ENCODE measurements around the gene CASKIN2. TPM values are rescaled to one million over a fixed set of nuclear protein-coding genes. Genes with fewer than 3 reads are reported as not detected.
A peak's percentile ranks its signal among the peaks of the same experiment; 100 is the strongest.

The CASKIN2 gene
- 36.6 TPM for total RNA-seq
- long read RNA-seq, partial matches to known transcripts, result 29 of 31 reads
- long read RNA-seq, other reads (novel, unspliced or antisense), result 2 of 31 reads

GRCh38 chr17:75515496-75516254 lies at the start of gene CASKIN2:
Gene CASKIN2, minus strand, starts transcription at chr17:75515537. Its CDS starts 1,733 bp downstream, at chr17:75513804.
- intact Hi-C loops (cut with micrococcal nuclease), result loop anchor here (10.0 kb wide), 1 partner anchor 91 kb away; no protein-coding TSS in a partner anchor
- peak; percentile 92 for ATAC-seq
- DNase-seq, result peak; percentile 99

- DNase-seq, result no peak
- intact Hi-C loops (cut with micrococcal nuclease), result no loop called here
- ATAC-seq, result no peak
Measured at GRCh38 chr17:75565066-75565465, 49.7 kb upstream of the CASKIN2 start.

GRCh38 chr17:75564195-75564594 lies 48.9 kb upstream of the CASKIN2 start:
- intact Hi-C loops (cut with micrococcal nuclease), result no loop called here
- no peak for DNase-seq
- ATAC-seq, result no peak

- intact Hi-C loops (cut with micrococcal nuclease), result no loop called here
- DNase-seq (no peak), ATAC-seq (no peak)
Measured at GRCh38 chr17:75563063-75563758, 47.9 kb upstream of the CASKIN2 start.

GRCh38 chr17:75561927-75562603 lies 46.7 kb upstream of the CASKIN2 start:
- intact Hi-C loops (cut with micrococcal nuclease), result no loop called here
- DNase-seq (no peak), ATAC-seq (no peak)

- intact Hi-C loops (cut with micrococcal nuclease), result no loop called here
- ATAC-seq, result no peak
- DNase-seq, result no peak
Measured at GRCh38 chr17:75559958-75560533, 44.7 kb upstream of the CASKIN2 start.

- ATAC-seq, result no peak
- no peak for DNase-seq
Measured at GRCh38 chr17:75558666-75559530, 43.6 kb upstream of the CASKIN2 start.

GRCh38 chr17:75557852-75558665 lies 42.7 kb upstream of the CASKIN2 start:
- DNase-seq (no peak), ATAC-seq (no peak)
- intact Hi-C loops (cut with micrococcal nuclease), result no loop called here

More at GRCh38 chr17:75558666-75559530, 43.6 kb upstream of the CASKIN2 start:
- intact Hi-C loops (cut with micrococcal nuclease), result no loop called here

- no peak for DNase-seq
- intact Hi-C loops (cut with micrococcal nuclease), result no loop called here
- peak; percentile 51 for ATAC-seq
Measured at GRCh38 chr17:75557075-75557851, 41.9 kb upstream of the CASKIN2 start.

GRCh38 chr17:75555679-75556153 lies 40.4 kb upstream of the CASKIN2 start:
- ATAC-seq, result no peak
- intact Hi-C loops (cut with micrococcal nuclease), result no loop called here
- DNase-seq, result no peak

GRCh38 chr17:75553295-75554110 lies 38.2 kb upstream of the CASKIN2 start:
- intact Hi-C loops (cut with micrococcal nuclease), result no loop called here
- DNase-seq (no peak), ATAC-seq (no peak)

GRCh38 chr17:75552425-75553294 lies 37.3 kb upstream of the CASKIN2 start:
- DNase-seq (no peak), ATAC-seq (no peak)
- intact Hi-C loops (cut with micrococcal nuclease), result no loop called here

GRCh38 chr17:75551266-75551665 lies 35.9 kb upstream of the CASKIN2 start:
- intact Hi-C loops (cut with micrococcal nuclease), result no loop called here
- ATAC-seq (no peak), DNase-seq (no peak)

- ATAC-seq, result no peak
- intact Hi-C loops (cut with micrococcal nuclease), result no loop called here
- DNase-seq, result no peak
Measured at GRCh38 chr17:75550139-75550465, 34.8 kb upstream of the CASKIN2 start.

Measured in left ventricle myocardium superior (tissue), 1 donor.